Measurements from ENCODE around the gene RAE1.

RAE1 gene

DNA sequence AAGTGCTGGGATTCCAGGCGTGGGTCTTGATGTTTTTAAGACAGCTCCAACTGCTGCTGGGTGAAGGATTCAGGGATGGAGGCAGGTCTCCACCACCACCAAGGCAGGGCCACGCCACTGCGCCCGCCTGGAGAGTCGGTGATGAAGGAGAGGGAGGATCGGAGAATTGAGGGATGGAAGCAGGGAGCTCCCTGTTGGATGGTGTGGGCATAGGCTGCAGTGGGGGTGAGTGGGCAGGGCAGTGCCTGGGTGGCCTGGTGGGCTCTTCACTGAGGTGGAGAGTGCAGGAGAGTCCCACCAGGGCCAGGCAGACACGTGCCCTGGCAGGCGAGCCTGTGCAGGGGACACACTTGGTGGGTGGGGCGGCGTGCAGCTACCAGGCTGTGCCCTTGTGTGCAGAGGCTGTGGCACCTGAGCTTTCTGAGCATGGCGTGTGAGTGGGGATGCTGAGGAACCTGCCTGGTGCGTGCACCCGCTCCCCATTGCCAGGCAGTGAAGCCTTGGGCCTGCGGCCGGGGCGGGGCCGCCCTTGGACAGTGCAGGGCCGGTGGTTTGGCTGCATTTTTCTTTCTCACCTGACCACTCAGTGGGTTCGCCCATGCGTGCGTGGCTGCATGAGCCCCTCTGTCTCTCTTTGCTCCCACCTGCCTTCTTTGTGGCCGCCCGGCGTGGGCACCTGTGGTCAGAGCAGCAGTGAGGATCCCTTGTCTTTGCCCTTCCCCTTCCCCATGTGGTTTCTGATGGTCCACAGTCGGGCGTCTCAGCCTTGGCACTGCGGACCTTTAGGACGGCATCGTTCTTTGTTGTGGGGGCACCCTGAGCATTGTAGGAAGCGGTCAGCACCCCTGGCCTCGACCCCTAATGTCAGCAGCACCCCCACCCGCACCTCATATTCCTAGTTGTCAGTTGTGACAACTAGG is 51.4 kb downstream of the RAE1 start:
- H3K4me3 ChIP-seq (ENCODE audit: low read length) = no peak overlapping the region
- H3K36me3 ChIP-seq (replicated peaks; ENCODE audit: insufficient read depth, low read length) = peaks cover 47% of the 10 kb centered on the region
- no peak overlapping the region for H2AFZ ChIP-seq (ENCODE audit: low read length)
- H3K4me2 ChIP-seq (ENCODE audit: low read depth, low read length) = no peak overlapping the region
- H3K79me2 ChIP-seq (ENCODE audit: low read length) = peaks cover 93% of the 10 kb centered on the region
- TF ChIP-seq EZH2phosphoT487 (IDR thresholded peaks at IDR 0.05; ENCODE audit: low read length) = no peak
- TF ChIP-seq, protein P1, sequence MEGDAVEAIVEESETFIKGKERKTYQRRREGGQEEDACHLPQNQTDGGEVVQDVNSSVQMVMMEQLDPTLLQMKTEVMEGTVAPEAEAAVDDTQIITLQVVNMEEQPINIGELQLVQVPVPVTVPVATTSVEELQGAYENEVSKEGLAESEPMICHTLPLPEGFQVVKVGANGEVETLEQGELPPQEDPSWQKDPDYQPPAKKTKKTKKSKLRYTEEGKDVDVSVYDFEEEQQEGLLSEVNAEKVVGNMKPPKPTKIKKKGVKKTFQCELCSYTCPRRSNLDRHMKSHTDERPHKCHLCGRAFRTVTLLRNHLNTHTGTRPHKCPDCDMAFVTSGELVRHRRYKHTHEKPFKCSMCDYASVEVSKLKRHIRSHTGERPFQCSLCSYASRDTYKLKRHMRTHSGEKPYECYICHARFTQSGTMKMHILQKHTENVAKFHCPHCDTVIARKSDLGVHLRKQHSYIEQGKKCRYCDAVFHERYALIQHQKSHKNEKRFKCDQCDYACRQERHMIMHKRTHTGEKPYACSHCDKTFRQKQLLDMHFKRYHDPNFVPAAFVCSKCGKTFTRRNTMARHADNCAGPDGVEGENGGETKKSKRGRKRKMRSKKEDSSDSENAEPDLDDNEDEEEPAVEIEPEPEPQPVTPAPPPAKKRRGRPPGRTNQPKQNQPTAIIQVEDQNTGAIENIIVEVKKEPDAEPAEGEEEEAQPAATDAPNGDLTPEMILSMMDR (IDR thresholded peaks at IDR 0.05; ENCODE audit: low read length) = no peak
- no peak for TF ChIP-seq EZH2 (optimal IDR thresholded peaks at IDR 0.05; ENCODE audit: low read depth, low read length)
- no peak overlapping the region for H3K9ac ChIP-seq (ENCODE audit: low read length)
- no peaks in the 10 kb centered on the region for H3K9me3 ChIP-seq (replicated peaks; ENCODE audit: insufficient read depth, low read length)
- no peak overlapping the region for H3K27ac ChIP-seq (ENCODE audit: low read length)
- no peaks in the 10 kb centered on the region for H3K27me3 ChIP-seq (replicated peaks; ENCODE audit: insufficient read depth, low read length)
- DNase-seq = no peak
- peaks cover 79% of the 10 kb centered on the region for H4K20me1 ChIP-seq (ENCODE audit: insufficient read depth, low read length)
- H3K4me1 ChIP-seq (ENCODE audit: low read length) = peaks cover 27% of the 10 kb centered on the region
- H3K9me2 ChIP-seq (replicated peaks; ENCODE audit: insufficient read depth, low read length) = no peaks in the 10 kb centered on the region
- H3F3A ChIP-seq (ENCODE audit: insufficient read depth, low read length) = peaks cover 48% of the 10 kb centered on the region

DNA sequence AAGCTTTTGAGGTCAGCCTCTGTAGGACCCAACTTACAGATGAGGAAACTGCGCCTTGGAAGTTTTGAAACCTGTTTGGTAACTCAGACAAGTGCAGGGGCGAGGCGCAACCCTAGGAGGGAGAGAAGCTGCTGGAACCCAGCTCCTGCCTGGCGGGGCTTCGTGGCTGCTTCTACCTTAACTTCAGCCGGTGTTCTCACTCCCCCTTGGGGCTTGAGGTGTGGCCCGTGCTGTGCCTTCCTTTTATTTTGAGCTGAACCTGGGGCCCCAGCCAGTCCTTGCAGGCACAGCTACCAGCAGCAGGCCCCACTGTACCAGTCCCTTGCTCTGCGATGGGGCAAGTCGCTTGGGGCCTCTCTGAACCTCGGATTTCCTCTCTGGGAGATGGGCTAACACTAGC is 52.2 kb downstream of the RAE1 start:
- peaks cover 94% of the 10 kb centered on the region for H3K79me2 ChIP-seq (ENCODE audit: low read length)
- H4K20me1 ChIP-seq (ENCODE audit: insufficient read depth, low read length) = peaks cover 82% of the 10 kb centered on the region
- no peaks in the 10 kb centered on the region for H3K9me3 ChIP-seq (replicated peaks; ENCODE audit: insufficient read depth, low read length)
- H3K36me3 ChIP-seq (replicated peaks; ENCODE audit: insufficient read depth, low read length) = peaks cover 47% of the 10 kb centered on the region
- no peak overlapping the region for H2AFZ ChIP-seq (ENCODE audit: low read length)
- H3K9ac ChIP-seq (ENCODE audit: low read length) = no peak overlapping the region
- TF ChIP-seq EZH2 (optimal IDR thresholded peaks at IDR 0.05; ENCODE audit: low read depth, low read length) (no peak), EZH2phosphoT487 (IDR thresholded peaks at IDR 0.05; ENCODE audit: low read length) (no peak)
- TF ChIP-seq, protein P1 (IDR thresholded peaks at IDR 0.05; ENCODE audit: low read length) = no peak
- H3K4me3 ChIP-seq (ENCODE audit: low read length) = no peak overlapping the region
- H3K4me2 ChIP-seq (ENCODE audit: low read depth, low read length) = no peak overlapping the region
- H3K9me2 ChIP-seq (replicated peaks; ENCODE audit: insufficient read depth, low read length) = no peaks in the 10 kb centered on the region
- DNase-seq = no peak
- peaks cover 43% of the 10 kb centered on the region for H3F3A ChIP-seq (ENCODE audit: insufficient read depth, low read length)
- H3K27ac ChIP-seq (ENCODE audit: low read length) = no peak overlapping the region
- peaks cover 22% of the 10 kb centered on the region for H3K4me1 ChIP-seq (ENCODE audit: low read length)
- no peaks in the 10 kb centered on the region for H3K27me3 ChIP-seq (replicated peaks; ENCODE audit: insufficient read depth, low read length)

GRCh38 chr20:57404006-57404405 is 53.0 kb downstream of the RAE1 start:
- Histone ChIP-seq H3F3A (ENCODE audit: insufficient read depth, low read length) (peaks cover 45% of the 10 kb centered on the region), H3K36me3 (replicated peaks; ENCODE audit: insufficient read depth, low read length) (peaks cover 47% of the 10 kb centered on the region), H3K4me2 (ENCODE audit: low read depth, low read length) (no peak overlapping the region), H2AFZ (ENCODE audit: low read length) (no peak overlapping the region), H4K20me1 (ENCODE audit: insufficient read depth, low read length) (peaks cover 88% of the 10 kb centered on the region), H3K4me1 (ENCODE audit: low read length) (peaks cover 17% of the 10 kb centered on the region), H3K9ac (ENCODE audit: low read length) (no peak overlapping the region), H3K79me2 (ENCODE audit: low read length) (peaks cover 91% of the 10 kb centered on the region), H3K9me3 (replicated peaks; ENCODE audit: insufficient read depth, low read length) (no peaks in the 10 kb centered on the region), H3K27me3 (replicated peaks; ENCODE audit: insufficient read depth, low read length) (no peaks in the 10 kb centered on the region), H3K4me3 (ENCODE audit: low read length) (no peak overlapping the region), H3K9me2 (replicated peaks; ENCODE audit: insufficient read depth, low read length) (no peaks in the 10 kb centered on the region), H3K27ac (ENCODE audit: low read length) (no peak overlapping the region)
- no peak for TF ChIP-seq EZH2phosphoT487 (IDR thresholded peaks at IDR 0.05; ENCODE audit: low read length)
- TF ChIP-seq EZH2 (optimal IDR thresholded peaks at IDR 0.05; ENCODE audit: low read depth, low read length) = no peak
- TF ChIP-seq, protein P1 (IDR thresholded peaks at IDR 0.05; ENCODE audit: low read length) = no peak
- no peak for DNase-seq

Measured in MM.1S (cell line).